ENCODE data around the gene TDRD3.
"Not testable (repeated sequence)": the region's sequence is repeated elsewhere in the genome, so short reads cannot be mapped to it uniquely, and the experiment has no call there.

The TDRD3 gene

DNA sequence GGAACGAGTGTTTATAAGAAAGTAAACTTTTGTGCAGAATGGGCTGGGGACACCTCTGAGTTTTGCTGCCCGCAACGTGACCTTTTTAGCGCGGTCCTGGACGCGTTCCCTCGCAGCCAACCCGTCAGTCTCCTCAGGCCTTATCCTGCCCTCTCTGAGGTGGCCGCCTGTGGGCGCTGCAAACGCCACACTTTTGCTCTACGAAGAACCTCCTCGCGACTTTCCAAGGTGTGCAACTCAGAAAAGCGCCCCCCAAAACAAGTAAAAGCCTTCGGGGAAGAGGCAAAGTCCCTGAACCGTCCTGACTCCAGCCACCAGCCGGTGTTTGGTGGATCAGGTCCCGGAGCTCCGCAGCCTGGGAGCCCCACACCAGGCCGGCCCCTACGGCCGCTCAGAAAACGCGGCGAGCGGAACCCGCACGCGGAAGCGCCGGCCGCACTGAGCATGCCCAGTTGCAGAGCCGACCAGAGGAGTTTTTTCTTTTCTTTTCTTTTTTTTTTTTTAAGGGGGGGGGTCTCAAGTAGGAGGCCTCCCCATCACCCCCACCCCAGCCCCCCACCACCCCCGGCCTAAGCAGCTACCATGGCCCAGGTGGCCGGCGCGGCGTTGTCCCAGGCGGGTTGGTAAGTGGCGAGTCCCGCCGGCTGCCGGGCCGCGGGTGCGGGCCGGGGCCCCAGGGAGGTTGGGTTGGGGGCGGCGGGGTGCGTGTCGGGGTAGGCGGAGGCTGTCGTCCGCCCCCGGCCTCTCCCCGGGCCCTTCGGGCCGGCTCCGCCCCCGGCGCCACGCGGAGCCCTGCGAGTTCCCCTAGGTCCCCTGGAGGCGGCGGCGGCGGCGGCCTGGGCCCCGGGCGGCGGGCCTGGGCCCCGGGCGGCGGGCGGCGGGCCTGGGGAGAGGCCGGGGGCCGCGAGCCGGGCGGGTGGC, at the start of gene TDRD3:
TDRD3 (plus strand) TSS at position 438 of the 921 bp plus-strand sequence; CDS start at position 583, 145 bp downstream.
- peak; percentile 84 for DNase-seq

DNA sequence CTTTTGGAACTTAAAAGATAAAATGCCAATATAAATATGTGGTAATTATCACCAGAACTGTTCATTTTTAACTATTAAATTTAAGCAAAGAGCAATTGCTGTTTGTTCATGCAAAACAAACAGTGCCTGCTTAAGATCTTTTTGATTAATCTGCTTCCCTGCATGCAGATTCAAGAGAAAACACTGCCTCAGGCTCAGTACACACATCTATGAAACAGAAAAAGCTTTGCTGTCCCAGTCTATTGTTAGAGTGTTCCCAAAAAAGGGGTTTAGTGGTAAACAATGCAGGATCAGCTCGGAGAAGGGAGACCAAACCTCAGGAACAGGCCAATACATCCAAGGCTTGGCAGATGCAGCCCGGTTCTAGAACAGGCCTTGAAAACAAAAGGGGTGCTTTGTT, 49.3 kb upstream of the TDRD3 start:
- no peak for DNase-seq

DNA sequence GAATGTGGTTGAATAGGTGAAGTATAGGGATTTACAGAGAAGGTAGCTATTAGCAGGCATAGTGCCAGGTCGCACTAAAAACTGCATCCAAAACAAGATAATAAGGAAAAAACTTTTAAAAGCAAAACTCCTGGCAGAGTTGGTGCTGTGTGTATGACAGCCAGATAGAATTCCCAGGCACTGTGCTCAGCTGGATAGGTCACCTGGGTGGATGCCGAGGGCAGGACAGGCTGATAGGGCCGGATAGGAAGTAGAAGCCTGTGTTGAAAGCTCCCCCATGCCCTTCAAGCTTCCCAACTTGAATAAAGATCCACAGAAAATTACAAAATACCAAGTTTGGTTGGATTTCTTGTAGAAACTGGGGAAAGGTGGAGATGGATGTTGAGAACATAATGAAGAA, 48.9 kb upstream of the TDRD3 start:
- no peak for DNase-seq

DNA sequence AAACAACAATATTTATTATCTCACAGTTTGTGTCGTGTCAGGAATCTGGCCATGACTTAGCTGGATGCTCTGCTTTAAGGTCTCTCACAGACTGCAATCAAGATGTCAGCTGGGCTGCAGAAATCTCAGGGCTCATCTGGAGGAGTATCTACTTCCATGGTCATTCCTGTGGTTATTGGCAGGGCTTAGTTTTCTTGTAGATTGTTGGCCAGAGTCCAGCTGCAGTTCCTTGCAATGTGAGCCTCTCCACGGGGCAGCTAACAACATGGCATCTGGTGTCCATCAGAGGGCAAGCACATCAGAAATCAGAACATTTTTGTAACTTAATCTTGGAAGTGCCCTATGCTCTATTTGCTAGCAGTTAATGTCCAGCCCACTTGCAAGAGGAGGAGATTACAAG, 45.7 kb upstream of the TDRD3 start:
- no peak for DNase-seq

DNA sequence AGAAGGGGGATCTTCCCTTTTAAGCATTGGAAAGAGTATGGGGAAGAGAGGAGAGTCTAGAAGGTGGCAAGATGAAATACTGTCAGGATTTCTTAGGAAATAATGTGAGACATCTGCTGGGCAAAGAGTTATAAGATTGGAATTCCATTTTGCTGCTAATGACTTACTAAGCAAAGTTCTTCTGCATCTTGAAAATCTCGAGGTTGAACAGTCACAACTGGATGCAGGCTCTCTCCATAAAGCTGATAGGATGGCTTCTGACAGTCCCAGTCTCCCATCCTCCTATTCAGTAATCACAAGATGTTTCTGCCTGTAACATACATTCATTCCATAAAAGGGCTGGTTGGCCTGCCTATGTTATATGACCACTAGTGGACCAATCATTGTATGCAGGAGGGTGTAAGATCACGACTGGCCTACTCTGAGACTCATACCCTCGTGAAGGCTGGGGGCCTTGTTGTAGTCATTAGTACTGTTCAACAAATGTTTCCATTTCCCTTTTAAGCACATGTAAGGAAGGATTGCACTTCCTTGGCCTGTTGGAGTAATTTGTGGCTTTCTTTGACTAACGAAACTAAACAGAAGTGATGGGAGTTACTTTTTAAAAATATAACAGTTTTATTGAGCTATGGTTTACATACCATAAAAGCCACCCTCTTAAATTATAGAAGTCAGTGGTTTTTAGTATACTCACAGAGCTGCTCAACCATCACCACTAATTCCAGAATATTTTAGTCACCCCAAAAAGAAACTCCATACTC, 45.0 kb upstream of the TDRD3 start:
- no peak for DNase-seq

DNA sequence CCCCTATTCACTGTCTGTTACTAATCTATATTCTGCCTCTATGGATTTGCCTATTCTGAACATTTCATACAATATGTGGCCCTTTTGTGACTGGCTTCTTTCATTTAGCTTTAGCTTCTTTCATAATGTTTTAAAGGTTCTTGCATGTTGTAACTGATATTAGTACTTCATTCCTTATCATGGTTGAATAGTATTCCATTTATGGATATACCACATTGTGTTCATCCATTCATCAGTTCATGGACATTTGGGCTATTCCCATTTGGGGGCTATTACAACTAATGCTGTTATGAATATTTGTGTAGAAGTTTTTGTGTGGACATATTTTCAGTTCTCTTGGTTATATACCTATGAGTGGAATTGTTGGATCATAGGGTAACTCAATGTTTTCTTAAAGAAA, 44.4 kb upstream of the TDRD3 start:
- no peak for DNase-seq

DNA sequence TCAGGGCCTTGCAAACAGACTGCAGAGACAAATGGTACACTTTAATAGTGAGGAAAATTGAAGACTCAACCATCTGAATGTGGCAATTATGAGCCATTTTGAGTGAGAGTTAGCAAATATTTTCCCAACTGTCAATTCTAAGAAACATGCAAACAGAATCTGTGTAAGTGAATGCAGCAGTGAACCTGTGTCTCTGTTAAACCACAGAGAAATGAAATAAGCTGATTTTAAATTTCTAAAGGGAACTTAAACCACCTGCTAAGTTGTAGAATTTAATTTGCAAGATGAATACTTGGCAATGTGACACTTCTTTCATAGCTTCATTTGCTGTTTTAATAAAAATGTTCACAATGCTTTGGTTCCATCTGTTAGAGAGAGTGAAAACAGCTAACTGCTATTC, 42.0 kb upstream of the TDRD3 start:
- no peak for DNase-seq

DNA sequence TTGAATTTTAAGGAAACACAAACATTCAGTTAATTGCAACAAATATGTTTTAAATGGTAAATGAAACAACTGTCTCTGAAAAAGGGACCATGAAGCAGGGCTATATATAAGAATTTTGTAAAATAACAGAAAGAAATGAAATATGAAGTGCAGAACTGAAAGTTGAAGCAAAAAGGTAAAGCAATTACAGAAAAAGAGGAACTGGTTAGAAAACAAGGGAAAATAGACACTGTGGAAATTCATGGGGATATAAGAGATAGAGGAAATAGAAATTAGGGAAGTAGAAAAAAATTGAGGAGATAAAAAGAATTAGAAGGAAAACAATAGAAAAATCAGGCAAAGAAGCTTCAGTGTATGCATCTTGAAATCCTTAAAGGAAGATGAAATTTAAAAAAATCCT, 40.0 kb upstream of the TDRD3 start:
- DNase-seq = no peak

DNA sequence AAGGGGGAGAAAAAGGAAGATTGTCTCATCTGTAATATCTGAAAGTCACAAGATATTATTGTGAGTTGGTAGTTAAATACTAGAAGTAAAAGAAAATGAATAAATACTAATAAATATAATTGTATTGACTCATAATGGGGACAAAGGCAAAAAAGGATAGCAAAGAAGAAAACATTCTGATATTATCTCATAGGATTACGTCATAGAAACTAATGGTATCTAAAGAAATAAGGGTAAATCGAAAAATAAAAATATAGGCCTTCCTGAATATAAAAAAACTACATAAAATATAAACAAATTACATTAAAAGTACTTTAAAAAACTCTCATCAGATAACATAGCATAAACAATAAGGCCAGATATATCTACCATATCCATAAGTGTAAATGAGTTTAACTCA, 38.6 kb upstream of the TDRD3 start:
- DNase-seq = no peak

DNA sequence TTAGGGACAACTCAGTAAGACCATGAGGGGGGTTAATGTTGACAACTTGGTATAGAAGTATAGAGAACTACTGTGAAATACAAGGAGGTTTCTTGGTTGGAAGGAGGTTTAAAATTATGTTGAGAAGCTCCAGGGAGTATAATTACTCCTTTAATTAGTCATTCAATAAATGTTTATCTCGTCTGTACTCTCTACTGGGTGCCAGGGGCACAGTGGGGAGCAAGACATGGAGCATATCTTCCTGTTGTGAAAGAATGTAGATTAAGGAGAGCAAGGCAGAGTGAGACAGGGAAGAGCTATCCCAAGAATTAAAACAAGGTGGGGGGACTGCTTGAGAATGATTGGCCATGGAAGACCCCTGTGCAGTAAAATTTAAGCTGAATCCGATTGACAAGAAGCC, 33.7 kb upstream of the TDRD3 start:
- DNase-seq = no peak

DNA sequence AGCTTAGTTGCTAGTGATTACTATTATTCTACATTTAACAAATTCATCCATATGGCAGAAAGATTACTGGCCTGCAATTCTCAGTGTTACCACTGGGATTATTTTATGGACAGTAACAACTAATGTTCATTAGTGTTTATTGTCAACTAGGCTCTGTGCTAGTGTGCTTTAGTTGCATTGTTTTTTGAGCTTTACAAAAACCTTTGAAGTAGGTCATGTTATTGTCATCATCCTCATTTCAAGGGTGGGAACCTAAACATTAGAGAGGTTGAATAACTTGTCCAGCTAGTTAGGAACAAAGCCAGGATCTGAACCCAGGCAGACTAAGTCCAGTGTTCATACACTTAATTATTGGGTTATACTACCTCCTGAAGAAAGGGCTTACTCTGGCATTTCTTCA, 27.8 kb upstream of the TDRD3 start:
- DNase-seq = no peak

DNA sequence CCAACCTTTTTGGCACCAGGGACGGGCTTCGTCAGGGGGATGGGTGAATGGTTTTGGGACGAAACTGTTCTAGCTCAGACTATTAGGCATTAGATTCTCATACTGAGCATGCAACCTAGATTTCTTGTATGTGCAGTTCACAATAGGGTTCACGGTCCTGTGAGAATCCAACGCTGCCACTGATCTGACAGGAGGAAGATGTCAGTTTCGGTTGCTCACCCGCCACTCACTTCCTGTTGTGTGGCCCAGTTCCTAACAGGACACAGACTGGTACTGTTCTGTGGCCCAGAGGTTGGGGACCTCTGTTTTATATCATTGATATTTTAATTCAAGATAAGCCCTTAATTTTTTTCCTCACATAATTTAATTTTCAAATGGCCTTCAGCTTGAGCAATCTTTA, 26.7 kb upstream of the TDRD3 start:
- DNase-seq = no peak

DNA sequence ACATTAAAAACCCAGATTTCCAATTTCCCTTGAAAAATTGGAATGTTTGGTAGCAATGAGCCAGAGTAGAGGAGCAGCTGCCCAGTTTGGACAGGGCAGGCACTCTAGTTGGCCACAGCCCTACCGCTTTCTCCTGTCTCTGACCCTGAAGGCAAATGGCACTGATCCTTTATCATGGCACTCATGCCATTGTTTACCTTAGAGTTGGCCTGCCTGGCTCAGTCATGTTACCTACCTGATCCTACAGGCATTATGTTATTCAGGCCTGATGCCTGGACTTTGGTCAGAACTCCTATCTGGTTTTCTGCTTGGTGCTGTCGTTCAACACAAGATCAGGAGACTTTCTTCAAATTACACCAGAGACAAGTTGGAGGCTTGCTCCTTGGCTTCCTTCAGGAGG, 24.9 kb upstream of the TDRD3 start:
- no peak for DNase-seq

DNA sequence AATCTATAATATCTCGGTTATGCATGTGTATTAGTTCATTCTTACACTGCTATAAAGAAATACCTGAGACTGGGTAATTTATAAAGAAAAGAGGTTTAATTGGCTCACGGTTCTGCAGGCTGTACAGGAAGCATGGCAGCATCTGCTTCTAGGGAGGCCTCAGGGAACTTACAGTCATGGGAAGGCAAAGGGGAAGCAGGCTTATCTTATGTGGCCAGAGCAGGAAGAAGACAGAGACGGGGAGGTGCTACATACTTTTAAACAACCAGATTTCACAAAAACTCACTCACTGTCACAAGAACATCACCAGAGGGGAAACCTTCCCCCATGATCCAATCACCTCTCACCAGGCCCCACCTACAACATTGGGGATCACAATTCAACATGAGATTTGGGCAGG, 17.7 kb upstream of the TDRD3 start:
- not testable (repeated sequence) for DNase-seq

DNA sequence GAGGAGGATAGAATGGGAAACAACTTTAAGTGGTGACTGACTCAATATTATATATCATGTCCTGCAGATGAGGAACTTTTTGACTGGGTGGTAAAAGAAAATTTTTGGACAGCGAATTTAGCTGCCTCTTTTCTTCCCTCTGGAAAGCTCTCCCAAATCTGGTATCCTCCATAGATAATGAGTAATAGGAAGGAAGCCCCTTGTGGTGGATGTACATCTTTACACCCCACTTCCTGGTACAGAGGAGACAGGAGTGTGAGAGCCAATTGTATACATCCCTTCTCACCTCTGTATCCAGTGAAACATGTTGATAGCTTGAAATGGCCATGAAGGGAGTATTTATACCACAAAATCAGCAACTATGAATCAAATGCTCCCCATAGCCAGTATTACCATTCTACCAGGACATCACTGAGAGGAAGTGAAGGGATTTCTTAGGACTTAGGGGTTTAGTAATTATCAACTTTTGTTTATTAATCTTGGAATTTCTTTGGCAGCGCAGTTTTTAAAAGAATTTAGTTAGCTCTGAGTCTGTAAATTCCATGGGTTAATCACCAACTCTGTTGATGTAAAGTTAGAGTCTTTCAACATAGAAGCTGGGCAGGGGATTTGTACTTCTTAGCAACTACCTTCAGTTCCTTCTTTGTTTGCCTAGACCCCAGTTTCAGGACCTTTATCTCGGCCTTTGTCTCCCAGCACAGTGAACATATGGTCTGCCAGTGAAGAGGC, 17.0 kb upstream of the TDRD3 start:
- DNase-seq = no peak

DNA sequence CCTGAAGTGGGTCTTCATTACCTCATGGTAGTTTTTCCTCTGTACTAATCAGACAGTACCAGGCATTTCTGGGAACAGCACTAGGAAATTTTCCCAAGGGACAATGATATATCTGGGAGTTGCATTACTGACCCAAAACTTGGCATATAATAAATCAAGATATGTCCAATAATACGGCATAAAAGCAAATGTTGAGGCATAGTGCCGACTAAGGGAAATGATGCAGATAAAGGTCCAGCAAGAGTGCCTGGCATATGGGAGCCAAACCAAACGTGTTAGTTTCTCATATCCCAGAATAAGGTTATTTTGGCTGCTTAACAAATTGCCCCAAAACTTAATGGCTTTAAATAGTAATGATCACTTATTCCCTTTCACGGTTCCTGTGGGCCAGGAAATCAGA, 12.1 kb upstream of the TDRD3 start:
- no peak for DNase-seq

DNA sequence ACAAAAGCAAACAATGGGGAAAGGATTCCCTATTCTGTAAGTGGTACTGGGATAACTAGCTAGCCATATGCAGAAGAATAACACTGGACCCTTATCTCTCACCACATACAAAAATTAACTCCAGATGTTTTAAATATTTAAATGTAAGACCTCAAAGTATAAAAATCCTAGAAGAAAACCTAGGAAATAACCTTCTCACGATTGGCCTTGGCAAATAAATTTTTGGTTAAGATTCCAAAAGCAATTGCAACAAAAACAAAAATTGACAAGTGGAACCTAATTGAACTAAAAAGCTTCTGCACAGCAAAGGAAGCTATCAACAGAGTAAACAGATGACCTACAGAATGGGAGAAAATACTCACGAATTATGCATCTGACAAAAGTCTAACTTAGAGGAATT, 10.8 kb upstream of the TDRD3 start:
- no peak for DNase-seq

DNA sequence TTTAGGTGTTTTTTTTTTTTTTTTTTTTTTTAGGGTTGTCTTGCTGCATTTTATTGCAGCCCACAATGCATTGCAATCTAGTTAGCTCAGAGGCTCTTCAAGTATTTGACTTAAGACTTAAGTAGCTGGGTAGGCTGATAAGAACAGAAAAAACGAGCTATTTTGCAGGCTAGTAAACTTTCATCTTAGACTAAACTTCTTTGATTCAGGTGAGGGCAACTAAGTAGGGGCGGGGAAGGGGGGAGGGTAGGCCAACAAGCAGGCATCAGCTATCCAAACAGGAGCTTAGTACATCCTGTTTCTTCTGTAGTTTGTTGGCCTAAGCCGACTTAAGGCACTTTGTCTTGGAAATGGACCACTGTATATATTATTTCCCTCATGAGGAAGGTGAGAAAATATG, 4.9 kb upstream of the TDRD3 start:
- DNase-seq = no peak

DNA sequence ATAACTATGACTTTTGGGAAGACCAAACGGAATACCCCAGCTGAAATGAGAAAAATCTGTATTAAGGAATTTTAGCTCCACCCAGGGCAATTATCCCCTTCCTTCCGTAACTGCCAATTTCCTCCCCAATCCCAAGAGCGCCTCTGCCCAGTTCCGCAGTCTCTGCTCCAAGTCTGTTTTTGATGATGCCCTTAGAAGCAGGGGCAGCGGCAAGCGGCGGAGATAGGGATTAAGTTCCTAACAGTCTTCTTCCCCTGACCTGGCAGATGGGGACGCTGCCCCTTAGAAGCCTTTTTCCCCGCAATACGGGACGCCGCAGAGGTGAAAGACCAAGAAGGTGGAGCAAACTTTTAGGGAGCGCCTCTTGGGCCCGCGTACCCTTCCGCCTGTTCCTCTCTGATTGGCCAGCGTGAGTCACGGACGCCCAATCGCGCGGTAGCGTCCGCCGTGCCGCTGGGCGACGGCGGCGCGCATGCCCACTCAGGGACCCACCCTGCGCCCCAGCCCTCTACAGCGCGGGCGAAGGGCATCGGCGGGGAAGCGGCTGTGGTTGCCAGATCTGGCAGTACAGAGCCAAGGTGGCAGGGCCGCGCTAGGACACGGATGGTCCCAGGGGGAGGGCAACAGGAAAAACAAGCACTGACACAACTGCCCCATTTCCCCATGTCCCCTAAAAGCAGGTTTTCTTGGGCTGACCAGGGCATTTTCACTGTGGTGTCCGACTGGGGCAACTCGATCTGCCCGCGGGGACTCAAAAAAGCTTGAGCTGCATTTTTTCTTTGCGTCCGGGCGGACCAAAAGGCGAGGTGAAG, 843 bp upstream of the TDRD3 start:
- peak; percentile 90 for DNase-seq

DNA sequence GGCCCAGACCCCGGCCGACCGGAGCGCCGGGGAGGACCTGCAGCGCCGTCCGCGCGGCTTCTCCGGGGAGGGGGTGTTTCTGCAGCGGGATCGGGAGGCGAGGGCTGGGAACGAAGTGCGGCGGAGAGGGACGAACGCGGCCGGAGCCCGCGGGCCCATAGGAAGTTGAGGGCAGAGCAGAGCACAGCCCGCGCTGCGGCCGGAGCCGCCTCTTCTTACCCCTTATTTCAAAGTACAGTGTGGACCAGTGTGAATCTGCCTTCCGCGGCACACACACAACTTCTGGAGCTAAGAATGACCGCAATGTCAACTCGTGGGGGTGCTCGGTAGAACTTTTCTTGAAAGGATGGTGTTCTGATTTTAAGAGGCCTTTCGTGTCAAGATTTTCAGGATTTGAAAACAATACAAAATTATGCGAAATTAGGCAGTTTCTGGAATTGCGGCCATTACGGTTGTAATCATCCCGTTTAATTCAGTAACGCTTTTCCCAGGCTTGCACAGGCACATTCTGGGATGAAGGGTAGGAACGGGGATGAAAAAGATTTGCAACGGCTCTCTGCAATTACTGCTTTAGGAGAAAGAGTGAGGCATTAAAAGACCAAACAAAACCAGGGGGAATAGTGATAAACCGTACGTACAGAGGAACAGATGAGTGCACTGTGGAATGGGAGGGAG, 821 bp downstream of the TDRD3 start:
- DNase-seq = peak; percentile 48

DNA sequence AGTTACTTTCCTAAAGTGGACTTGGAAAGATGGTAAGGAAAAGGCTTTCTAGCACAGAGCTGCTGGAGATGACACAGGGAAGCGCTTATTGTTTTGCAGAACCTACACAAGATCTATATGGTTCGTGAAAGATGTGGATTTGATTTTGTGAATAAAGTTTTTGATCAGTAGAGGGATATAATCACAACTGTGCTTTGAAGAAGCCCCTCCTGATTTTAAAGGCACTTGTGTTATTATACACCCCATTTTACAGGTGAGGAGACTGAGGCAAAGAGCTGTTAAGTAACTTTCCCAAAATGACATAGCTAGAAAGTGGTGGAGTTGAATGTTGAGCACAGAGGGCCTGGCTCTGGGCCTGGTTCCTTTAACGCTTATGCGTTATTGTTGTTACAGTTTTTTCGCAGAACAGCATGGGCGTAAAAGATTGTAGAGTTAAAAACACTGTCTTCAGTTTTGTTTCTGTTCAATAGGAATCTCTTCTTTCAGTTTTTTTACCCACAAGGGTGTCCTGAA, 1.4 kb downstream of the TDRD3 start:
- DNase-seq = no peak
